ENCODE measurements around the gene MICAL3.
"Not testable (repeated sequence)": the region's sequence is repeated elsewhere in the genome, so short reads cannot be mapped to it uniquely, and the experiment has no call there.

The MICAL3 gene

GRCh38 chr22:17990942-17991341, 33.4 kb downstream of the MICAL3 start:
- no peak overlapping the region for H3K9ac ChIP-seq (ENCODE audit: low read length)
- H3K4me1 ChIP-seq (ENCODE audit: control insufficient read depth, low read depth, low read length): no peaks in the 10 kb centered on the region
- no peak overlapping the region for H2BK120ac ChIP-seq (ENCODE audit: low read depth, low read length)
- H2AK5ac ChIP-seq (ENCODE audit: low read length): no peak overlapping the region
- H3K79me2 ChIP-seq (ENCODE audit: control insufficient read depth, insufficient read depth, low read length): peaks cover 32% of the 10 kb centered on the region
- H3K36me3 ChIP-seq (ENCODE audit: control insufficient read depth, insufficient read depth, low read length): no peaks in the 10 kb centered on the region
- no peak for DNase-seq
- H3K79me1 ChIP-seq (ENCODE audit: low read length): peaks cover 24% of the 10 kb centered on the region
- no peak overlapping the region for H3K23ac ChIP-seq (ENCODE audit: low read length)
- no peak overlapping the region for H3K4me2 ChIP-seq (ENCODE audit: low read length)
- no peak overlapping the region for H3K18ac ChIP-seq (ENCODE audit: low read length)
- H3K27me3 ChIP-seq (ENCODE audit: insufficient read depth, low read length, poor library complexity): no peaks in the 10 kb centered on the region
- no CpG with 5 or more reads among the region's 8 CpGs for WGBS (ENCODE audit: extremely low coverage, insufficient coverage, low lambda C conversion rate)
- no peak overlapping the region for H4K8ac ChIP-seq (ENCODE audit: low read depth, low read length)
- H3K4ac ChIP-seq (ENCODE audit: low read depth, low read length): no peak overlapping the region
- H3K4me3 ChIP-seq (ENCODE audit: low read length): no peak overlapping the region
- no peak overlapping the region for H3K56ac ChIP-seq (ENCODE audit: low read length)
- no peak overlapping the region for H3K27ac ChIP-seq (ENCODE audit: low read depth, low read length)
- no peak overlapping the region for H4K5ac ChIP-seq (ENCODE audit: low read length)
- no peak overlapping the region for H2BK15ac ChIP-seq (replicated peaks; ENCODE audit: low read depth)
- H2BK5ac ChIP-seq (ENCODE audit: low read length): no peak overlapping the region

GRCh38 chr22:17990147-17990546, 34.2 kb downstream of the MICAL3 start:
- Histone ChIP-seq H2BK5ac (ENCODE audit: low read length) (no peak overlapping the region), H3K27ac (ENCODE audit: low read depth, low read length) (no peak overlapping the region), H2BK120ac (ENCODE audit: low read depth, low read length) (no peak overlapping the region), H3K18ac (ENCODE audit: low read length) (no peak overlapping the region), H2BK15ac (replicated peaks; ENCODE audit: low read depth) (no peak overlapping the region), H4K8ac (ENCODE audit: low read depth, low read length) (no peak overlapping the region), H3K23ac (ENCODE audit: low read length) (no peak overlapping the region), H3K27me3 (ENCODE audit: insufficient read depth, low read length, poor library complexity) (no peaks in the 10 kb centered on the region), H3K36me3 (ENCODE audit: control insufficient read depth, insufficient read depth, low read length) (no peaks in the 10 kb centered on the region), H4K5ac (ENCODE audit: low read length) (no peak overlapping the region), H3K4me3 (ENCODE audit: low read length) (no peak overlapping the region), H3K4ac (ENCODE audit: low read depth, low read length) (no peak overlapping the region), H3K79me1 (ENCODE audit: low read length) (peaks cover 24% of the 10 kb centered on the region), H2AK5ac (ENCODE audit: low read length) (no peak overlapping the region), H3K9ac (ENCODE audit: low read length) (no peak overlapping the region), H3K79me2 (ENCODE audit: control insufficient read depth, insufficient read depth, low read length) (peaks cover 32% of the 10 kb centered on the region), H3K56ac (ENCODE audit: low read length) (peak overlapping the region; percentile 15), H3K4me2 (ENCODE audit: low read length) (no peak overlapping the region), H3K4me1 (ENCODE audit: control insufficient read depth, low read depth, low read length) (no peaks in the 10 kb centered on the region)
- no CpG with 5 or more reads among the region's 6 CpGs for WGBS (ENCODE audit: extremely low coverage, insufficient coverage, low lambda C conversion rate)
- DNase-seq: no peak

- H3K4ac ChIP-seq (ENCODE audit: low read depth, low read length): no peak overlapping the region
- H2BK15ac ChIP-seq (replicated peaks; ENCODE audit: low read depth): no peak overlapping the region
- no peak for DNase-seq
- H3K18ac ChIP-seq (ENCODE audit: low read length): no peak overlapping the region
- H2BK5ac ChIP-seq (ENCODE audit: low read length): no peak overlapping the region
- no peak overlapping the region for H3K56ac ChIP-seq (ENCODE audit: low read length)
- H2AK5ac ChIP-seq (ENCODE audit: low read length): no peak overlapping the region
- H3K27me3 ChIP-seq (ENCODE audit: insufficient read depth, low read length, poor library complexity): no peaks in the 10 kb centered on the region
- no peaks in the 10 kb centered on the region for H3K4me1 ChIP-seq (ENCODE audit: control insufficient read depth, low read depth, low read length)
- no peak overlapping the region for H4K5ac ChIP-seq (ENCODE audit: low read length)
- peaks cover 28% of the 10 kb centered on the region for H3K79me2 ChIP-seq (ENCODE audit: control insufficient read depth, insufficient read depth, low read length)
- H3K36me3 ChIP-seq (ENCODE audit: control insufficient read depth, insufficient read depth, low read length): no peaks in the 10 kb centered on the region
- H3K27ac ChIP-seq (ENCODE audit: low read depth, low read length): no peak overlapping the region
- H2BK120ac ChIP-seq (ENCODE audit: low read depth, low read length): no peak overlapping the region
- peaks cover 23% of the 10 kb centered on the region for H3K79me1 ChIP-seq (ENCODE audit: low read length)
- no peak overlapping the region for H3K4me3 ChIP-seq (ENCODE audit: low read length)
- no peak overlapping the region for H3K9ac ChIP-seq (ENCODE audit: low read length)
- H3K4me2 ChIP-seq (ENCODE audit: low read length): no peak overlapping the region
- WGBS (ENCODE audit: extremely low coverage, insufficient coverage, low lambda C conversion rate): no CpG with 5 or more reads among the region's 16 CpGs
- no peak overlapping the region for H3K23ac ChIP-seq (ENCODE audit: low read length)
- no peak overlapping the region for H4K8ac ChIP-seq (ENCODE audit: low read depth, low read length)
Observed at GRCh38 chr22:17988800-17989513, 35.4 kb downstream of the MICAL3 start.

- H3K18ac ChIP-seq (ENCODE audit: low read length): no peak overlapping the region
- H2AK5ac ChIP-seq (ENCODE audit: low read length): no peak overlapping the region
- H3K27me3 ChIP-seq (ENCODE audit: insufficient read depth, low read length, poor library complexity): no peaks in the 10 kb centered on the region
- no CpG with 5 or more reads among the region's 5 CpGs for WGBS (ENCODE audit: extremely low coverage, insufficient coverage, low lambda C conversion rate)
- peaks cover 25% of the 10 kb centered on the region for H3K79me2 ChIP-seq (ENCODE audit: control insufficient read depth, insufficient read depth, low read length)
- no peak overlapping the region for H3K4me2 ChIP-seq (ENCODE audit: low read length)
- H3K9ac ChIP-seq (ENCODE audit: low read length): no peak overlapping the region
- no peaks in the 10 kb centered on the region for H3K4me1 ChIP-seq (ENCODE audit: control insufficient read depth, low read depth, low read length)
- H4K5ac ChIP-seq (ENCODE audit: low read length): no peak overlapping the region
- H4K8ac ChIP-seq (ENCODE audit: low read depth, low read length): no peak overlapping the region
- H2BK5ac ChIP-seq (ENCODE audit: low read length): no peak overlapping the region
- no peak for DNase-seq
- H3K4me3 ChIP-seq (ENCODE audit: low read length): no peak overlapping the region
- no peak overlapping the region for H2BK15ac ChIP-seq (replicated peaks; ENCODE audit: low read depth)
- peaks cover 23% of the 10 kb centered on the region for H3K79me1 ChIP-seq (ENCODE audit: low read length)
- H3K27ac ChIP-seq (ENCODE audit: low read depth, low read length): no peak overlapping the region
- no peak overlapping the region for H2BK120ac ChIP-seq (ENCODE audit: low read depth, low read length)
- no peak overlapping the region for H3K56ac ChIP-seq (ENCODE audit: low read length)
- H3K4ac ChIP-seq (ENCODE audit: low read depth, low read length): no peak overlapping the region
- no peaks in the 10 kb centered on the region for H3K36me3 ChIP-seq (ENCODE audit: control insufficient read depth, insufficient read depth, low read length)
- no peak overlapping the region for H3K23ac ChIP-seq (ENCODE audit: low read length)
Observed at GRCh38 chr22:17985606-17986005, 38.8 kb downstream of the MICAL3 start.

GRCh38 chr22:17985071-17985470, 39.3 kb downstream of the MICAL3 start:
- H3K4me3 ChIP-seq (ENCODE audit: low read length); H2BK120ac ChIP-seq (ENCODE audit: low read depth, low read length); H3K4me2 ChIP-seq (ENCODE audit: low read length); H3K27me3 ChIP-seq (ENCODE audit: insufficient read depth, low read length, poor library complexity); H3K27ac ChIP-seq (ENCODE audit: low read depth, low read length); H3K23ac ChIP-seq (ENCODE audit: low read length); H3K4ac ChIP-seq (ENCODE audit: low read depth, low read length); H2BK5ac ChIP-seq (ENCODE audit: low read length); H3K18ac ChIP-seq (ENCODE audit: low read length); H4K8ac ChIP-seq (ENCODE audit: low read depth, low read length); H3K9ac ChIP-seq (ENCODE audit: low read length); H2BK15ac ChIP-seq (replicated peaks; ENCODE audit: low read depth); H3K4me1 ChIP-seq (ENCODE audit: control insufficient read depth, low read depth, low read length); H3K56ac ChIP-seq (ENCODE audit: low read length); H3K36me3 ChIP-seq (ENCODE audit: control insufficient read depth, insufficient read depth, low read length); H2AK5ac ChIP-seq (ENCODE audit: low read length); DNase-seq; H4K5ac ChIP-seq (ENCODE audit: low read length): not testable (repeated sequence)
- H3K79me2 ChIP-seq (ENCODE audit: control insufficient read depth, insufficient read depth, low read length): peaks cover 24% of the 10 kb centered on the region
- H3K79me1 ChIP-seq (ENCODE audit: low read length): peaks cover 21% of the 10 kb centered on the region
- WGBS (ENCODE audit: extremely low coverage, insufficient coverage, low lambda C conversion rate): no CpG with 5 or more reads among the region's 11 CpGs

- Histone ChIP-seq H2BK15ac (replicated peaks; ENCODE audit: low read depth) (no peak overlapping the region), H3K18ac (ENCODE audit: low read length) (no peak overlapping the region), H3K27me3 (ENCODE audit: insufficient read depth, low read length, poor library complexity) (no peaks in the 10 kb centered on the region), H2BK120ac (ENCODE audit: low read depth, low read length) (no peak overlapping the region), H4K8ac (ENCODE audit: low read depth, low read length) (no peak overlapping the region), H2BK5ac (ENCODE audit: low read length) (no peak overlapping the region), H3K79me1 (ENCODE audit: low read length) (peaks cover 17% of the 10 kb centered on the region), H3K4me3 (ENCODE audit: low read length) (no peak overlapping the region), H3K23ac (ENCODE audit: low read length) (no peak overlapping the region), H3K4ac (ENCODE audit: low read depth, low read length) (no peak overlapping the region), H3K27ac (ENCODE audit: low read depth, low read length) (no peak overlapping the region), H3K4me2 (ENCODE audit: low read length) (no peak overlapping the region), H3K79me2 (ENCODE audit: control insufficient read depth, insufficient read depth, low read length) (peaks cover 18% of the 10 kb centered on the region), H3K4me1 (ENCODE audit: control insufficient read depth, low read depth, low read length) (peaks cover 2% of the 10 kb centered on the region), H3K56ac (ENCODE audit: low read length) (no peak overlapping the region), H3K36me3 (ENCODE audit: control insufficient read depth, insufficient read depth, low read length) (no peaks in the 10 kb centered on the region), H3K9ac (ENCODE audit: low read length) (no peak overlapping the region), H4K5ac (ENCODE audit: low read length) (no peak overlapping the region), H2AK5ac (ENCODE audit: low read length) (no peak overlapping the region)
- no CpG with 5 or more reads among the region's 8 CpGs for WGBS (ENCODE audit: extremely low coverage, insufficient coverage, low lambda C conversion rate)
- DNase-seq: no peak
Observed at GRCh38 chr22:17984114-17984513, 40.2 kb downstream of the MICAL3 start.

Measured in mesendoderm (in vitro differentiated cells).